AG04450 (cell line): Measurements from ENCODE around the gene BID. TPM values are rescaled to one million over a fixed set of nuclear protein-coding genes. Genes with fewer than 3 reads are reported as not detected.
A peak's percentile ranks its signal among the peaks of the same experiment; 100 is the strongest.

Source experiments
- CTCF ChIA-PET: fragments of 300-600, 350-600 bp; formaldehyde crosslinking; extraction: SDS; loops from one replicate; lab custom pipeline; 2022; ENCODE audit warnings: antibody characterized with exemption, inconsistent platforms; lab: Charles Lee
- POLR2A ChIA-PET: fragments of 350-600 bp; formaldehyde crosslinking; extraction: SDS; loops from one replicate; lab custom pipeline; 2021; ENCODE audit warnings: antibody characterized with exemption, inconsistent platforms; lab: Yijun Ruan, JAX
- DNase-seq: peaks from one replicate; pipeline ENCODE4 v3.0.0-alpha.2; 2011; ENCODE audit warnings: low read depth, low spot score
- H3K27ac ChIP-seq: one replicate; pipeline ENCODE4 v1.5.1; 2012; ENCODE audit warnings: low read depth, low read length, control low read depth
- H3K27me3 ChIP-seq: one replicate; pipeline ENCODE4 v1.6.0; 2012; ENCODE audit warnings: low read length; ENCODE audit not compliant: control insufficient read depth, insufficient read depth
- H3K4me3 ChIP-seq: 2 replicates; pipeline ENCODE4 v1.5.1; 2011; ENCODE audit warnings: mild to moderate bottlenecking, low read depth, low read length, control low read depth
- H3K9me3 ChIP-seq: 2 replicates; pipeline ENCODE4 v1.5.1; 2012; ENCODE audit warnings: low read length; ENCODE audit not compliant: control insufficient read depth, insufficient read depth
- CTCF ChIP-seq: IDR thresholded peaks from 2 replicates; pipeline ENCODE4 v1.5.1; 2011; ENCODE audit warnings: low read depth, low read length, control low read depth, inconsistent platforms
- polyA plus RNA-seq: library from polyadenylated mRNA; depleted of rRNA; stranded (reverse); fragments of >200 nt; gene quantifications from 2 replicates; pipeline ENCODE4 v1.2.3, GENCODE V29; 2011

BID gene
- polyA plus RNA-seq, 1 experiment, result 65.3 TPM

DNA sequence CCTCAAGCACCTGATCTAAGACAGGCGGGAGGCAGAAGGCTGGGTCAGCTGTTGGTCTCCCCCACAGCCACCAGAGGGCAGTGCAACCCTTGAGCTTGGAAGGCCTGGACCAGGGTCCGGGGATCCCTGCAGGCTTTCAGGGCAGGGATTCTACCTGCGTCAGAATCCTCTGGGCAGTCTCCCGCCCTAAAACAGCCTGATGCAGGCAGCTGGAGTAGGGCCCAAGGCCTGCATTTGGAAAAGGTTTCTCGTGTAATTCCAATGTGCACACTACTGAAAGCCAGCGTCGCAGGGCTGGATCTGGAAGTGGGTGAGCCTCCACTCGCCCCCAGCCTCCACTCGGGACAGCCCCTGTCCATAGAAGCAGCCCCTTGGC lies 31.8 kb downstream of the BID start:
- DNase-seq, result peak; percentile 23
- POLR2A ChIA-PET, result no interaction called here
- TF ChIP-seq CTCF, result peak; percentile 85

DNA sequence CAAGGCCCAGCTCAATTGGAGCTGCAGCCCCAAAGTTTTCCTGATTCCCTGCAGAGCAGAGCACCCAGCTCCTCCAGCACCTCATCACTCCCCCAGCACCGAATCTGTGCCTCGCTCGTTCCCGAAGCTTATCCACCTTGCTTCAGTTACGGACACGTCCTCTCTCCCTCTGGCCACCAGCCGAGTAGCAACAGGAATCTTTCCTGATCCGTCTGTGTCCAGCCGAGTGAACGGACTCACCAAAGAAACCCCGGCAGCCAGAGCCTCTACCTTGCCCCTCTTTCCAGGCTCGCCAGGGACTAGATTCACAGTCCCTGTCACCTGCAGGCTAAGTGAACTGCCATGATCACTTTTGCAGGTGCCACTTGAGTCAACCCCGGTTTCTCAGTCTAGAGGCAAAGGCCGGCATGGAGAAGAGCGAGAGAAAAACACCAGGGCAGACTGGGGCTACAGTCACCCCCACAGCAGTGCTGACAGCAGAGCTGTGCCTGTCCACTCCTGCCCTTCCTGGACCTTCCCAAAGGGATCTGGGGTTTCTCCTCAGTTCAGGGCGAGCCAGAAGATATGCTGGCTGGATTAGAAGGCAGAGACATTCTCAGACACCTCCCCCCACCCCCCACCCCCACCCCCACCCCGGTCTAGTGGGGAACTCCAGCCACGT lies 32.3 kb downstream of the BID start:
- no peak for DNase-seq
- CTCF ChIA-PET, result interaction anchor here (0.6 to 4.2 kb wide), 37 partner anchors 8 to 337 kb away, joined by 3 to 31 read pairs (median 4); partner anchors contain the start of gene PEX26
- H3K27ac ChIP-seq, result no peak overlapping the region
- no peak for TF ChIP-seq CTCF
- POLR2A ChIA-PET, result no interaction called here
- H3K9me3 ChIP-seq, result no peaks in the 10 kb centered on the region; the same call in 1 of the 2 replicates
- no peaks in the 10 kb centered on the region for H3K27me3 ChIP-seq
- H3K4me3 ChIP-seq, result no peak overlapping the region

More for the DNA sequence above, 31.8 kb downstream of the BID start:
- H3K4me3 ChIP-seq, result no peak overlapping the region
- no peak overlapping the region for H3K27ac ChIP-seq
- CTCF ChIA-PET, result interaction anchor here (0.6 to 4.2 kb wide), 37 partner anchors 8 to 334 kb away, joined by 3 to 31 read pairs (median 4); partner anchors contain the start of gene PEX26
- H3K27me3 ChIP-seq, result no peaks in the 10 kb centered on the region
- no peaks in the 10 kb centered on the region; the same call in 1 of the 2 replicates for H3K9me3 ChIP-seq

DNA sequence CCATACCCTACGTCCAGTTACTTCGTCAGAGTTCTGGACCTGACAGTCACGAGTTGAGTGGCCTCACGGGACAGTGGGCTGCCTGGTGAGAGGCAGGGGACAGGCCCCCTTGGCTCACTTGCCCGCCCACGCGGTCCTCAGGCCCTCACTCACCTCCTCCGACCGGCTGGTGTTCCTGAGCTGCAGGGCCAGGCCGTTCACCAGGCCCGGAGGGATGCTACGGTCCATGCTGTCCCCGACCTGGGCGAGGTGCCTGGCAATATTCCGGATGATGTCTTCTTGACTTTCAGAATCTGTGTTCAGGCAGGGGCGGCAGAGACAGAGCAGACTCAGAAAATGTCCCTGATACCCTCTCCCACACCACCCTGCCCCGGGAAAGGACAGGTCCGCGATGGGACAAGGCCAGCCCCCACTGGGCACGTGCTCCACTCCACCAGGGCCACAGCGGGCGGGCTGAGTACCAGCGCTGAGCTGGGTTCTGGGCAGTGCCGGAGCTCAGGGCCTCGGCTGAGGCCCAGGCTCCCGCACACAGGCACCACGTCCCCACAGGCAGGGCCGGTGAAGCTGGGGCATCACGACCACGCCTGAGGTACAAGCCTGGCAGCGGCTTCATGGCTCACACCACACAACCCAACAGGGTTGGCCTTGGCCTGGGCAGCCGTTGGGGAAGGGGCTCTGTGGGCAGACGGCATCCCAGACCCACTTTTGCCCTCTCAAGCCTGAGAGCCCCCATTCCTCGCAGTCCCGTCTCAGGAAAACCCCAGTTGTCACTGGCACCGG lies 34.9 kb downstream of the BID start:
- CTCF ChIA-PET, result interaction anchor here (1.4 to 1.8 kb wide), 2 partner anchors 91 to 100 kb away, joined by 3 to 5 read pairs; no protein-coding TSS in a partner anchor
- Histone ChIP-seq H3K27me3 (no peaks in the 10 kb centered on the region), H3K4me3 (no peak overlapping the region), H3K27ac (no peak overlapping the region), H3K9me3 (no peaks in the 10 kb centered on the region; the same call in 1 of the 2 replicates)
- POLR2A ChIA-PET, result no interaction called here
- DNase-seq, result no peak
- TF ChIP-seq CTCF, result no peak

DNA sequence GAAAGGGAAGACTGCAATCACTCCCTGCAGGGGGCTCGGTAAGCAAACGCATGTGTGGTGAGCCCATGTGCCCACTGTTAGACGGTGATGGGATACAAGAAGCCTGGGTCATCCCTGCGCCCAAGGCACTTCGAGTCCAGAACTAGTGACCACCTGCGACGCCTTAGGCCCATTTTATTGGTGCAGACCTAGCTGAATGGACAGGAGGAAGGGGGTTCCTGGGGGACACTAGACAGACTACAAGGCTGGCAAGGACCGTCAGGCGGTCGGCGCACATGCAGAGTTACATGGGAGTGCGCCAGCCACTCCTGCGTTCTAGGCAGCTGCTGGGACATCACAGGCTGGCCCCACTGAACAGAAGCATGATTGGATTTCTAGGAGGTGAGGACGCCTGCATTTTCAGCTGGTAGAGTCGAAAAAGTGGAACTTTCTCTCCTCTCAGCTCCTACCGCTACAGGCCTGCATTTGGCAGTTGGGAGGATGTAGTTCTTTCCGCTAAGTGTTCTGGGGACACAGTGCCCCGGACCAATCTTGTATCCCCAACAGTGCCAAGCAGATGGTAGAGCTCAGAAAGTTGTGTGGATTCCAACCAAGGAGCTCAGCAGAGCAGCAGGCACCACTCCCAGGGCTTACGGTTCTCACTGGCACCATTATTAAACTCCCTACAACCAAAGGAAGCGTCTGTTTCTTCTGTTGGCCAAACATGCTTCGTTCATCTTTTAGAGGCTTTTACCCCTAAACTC lies 35.7 kb downstream of the BID start:
- no peaks in the 10 kb centered on the region for H3K27me3 ChIP-seq
- no peaks in the 10 kb centered on the region for H3K9me3 ChIP-seq
- H3K27ac ChIP-seq, result no peak overlapping the region
- ChIA-PET POLR2A (no interaction called here), CTCF (interaction anchor here (1.3 to 1.8 kb wide), 2 partner anchors 91 to 338 kb away, joined by 4 to 5 read pairs; no protein-coding TSS in a partner anchor)
- DNase-seq, result no peak
- TF ChIP-seq CTCF, result no peak
- no peak overlapping the region for H3K4me3 ChIP-seq
